Measurements from ENCODE around the gene RNF41.
"Not testable (repeated sequence)": the region's sequence is repeated elsewhere in the genome, so short reads cannot be mapped to it uniquely, and the experiment has no call there.

Gene RNF41

DNA sequence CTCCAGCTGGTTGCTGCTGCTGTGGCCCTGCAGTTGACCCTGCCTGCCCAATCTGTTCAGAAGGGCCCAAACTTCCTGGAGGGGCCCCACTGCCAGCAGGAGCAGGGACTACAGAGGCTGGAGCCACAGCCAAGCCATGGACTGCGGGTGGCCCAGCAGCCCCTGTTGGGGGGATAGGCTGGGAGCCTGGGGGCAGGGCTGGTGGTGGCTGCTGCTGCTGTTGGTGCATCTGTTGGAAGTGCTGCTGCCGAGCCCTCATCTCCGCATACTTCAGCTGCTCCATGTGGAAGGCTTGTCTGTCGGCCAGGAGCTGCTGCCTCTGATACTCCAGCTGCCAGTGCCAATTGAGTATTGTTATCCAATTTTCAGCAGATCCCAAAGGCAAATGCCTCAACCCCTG, 56.4 kb downstream of the RNF41 start:
- no peak for DNase-seq (ENCODE audit: low read depth)

DNA sequence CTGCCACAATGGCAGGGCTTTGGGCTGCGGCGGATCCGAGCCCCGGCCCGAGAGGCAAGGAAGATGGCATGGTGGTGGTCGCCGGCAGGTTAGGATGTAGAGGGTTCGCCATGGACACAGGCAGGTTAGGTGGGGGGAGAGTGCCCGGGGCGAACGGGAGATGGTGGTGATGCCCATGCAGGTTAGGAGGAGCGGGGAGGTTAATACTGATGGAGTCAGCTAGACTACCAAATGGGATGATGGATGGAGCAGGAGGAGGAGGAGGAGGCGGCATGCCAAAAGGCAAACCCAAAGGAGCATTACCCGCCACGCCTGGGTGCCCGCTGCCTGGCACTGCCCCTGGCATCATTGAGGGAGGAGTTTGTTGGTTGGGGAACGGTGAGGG, 57.4 kb downstream of the RNF41 start:
- DNase-seq (ENCODE audit: low read depth) = no peak

DNA sequence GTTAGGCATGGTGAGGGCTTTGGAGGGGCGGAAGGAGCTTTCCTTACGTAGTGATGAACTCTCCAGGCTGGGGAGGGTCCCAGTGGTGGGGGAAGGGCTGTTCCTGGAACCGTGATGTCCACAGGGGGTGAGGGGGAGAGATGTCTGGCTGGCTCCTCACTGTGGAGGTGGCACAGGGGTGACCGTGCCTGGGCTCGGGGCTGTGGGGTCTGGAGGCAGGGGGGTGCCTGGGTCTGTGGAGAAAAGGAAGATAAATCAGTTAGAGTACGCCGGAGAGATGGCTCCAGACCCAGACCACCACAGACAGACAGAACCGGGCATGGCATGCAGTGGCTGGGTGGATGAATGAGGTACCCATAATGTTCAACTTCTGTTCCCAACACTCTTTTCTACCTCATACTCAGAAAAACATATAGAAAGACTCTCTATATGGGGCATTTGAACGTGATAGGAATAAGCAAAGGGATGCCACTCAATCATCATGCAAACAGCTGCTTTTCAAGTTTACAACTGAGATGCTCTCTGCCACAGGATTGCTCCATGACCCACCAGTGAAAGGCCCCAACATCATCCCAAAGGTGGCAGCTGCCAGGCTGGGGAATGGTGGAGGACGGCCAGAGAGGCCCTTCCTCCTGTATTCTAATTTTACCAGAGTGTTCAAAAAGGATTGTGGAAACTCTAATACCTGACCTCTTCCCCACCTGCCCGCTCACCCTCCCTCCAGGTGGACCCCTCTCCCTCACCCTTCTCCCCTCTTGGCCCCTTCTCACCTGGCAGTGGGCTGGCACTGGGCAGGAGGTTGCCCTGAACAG, 58.0 kb downstream of the RNF41 start:
- DNase-seq (ENCODE audit: low read depth) = no peak

DNA sequence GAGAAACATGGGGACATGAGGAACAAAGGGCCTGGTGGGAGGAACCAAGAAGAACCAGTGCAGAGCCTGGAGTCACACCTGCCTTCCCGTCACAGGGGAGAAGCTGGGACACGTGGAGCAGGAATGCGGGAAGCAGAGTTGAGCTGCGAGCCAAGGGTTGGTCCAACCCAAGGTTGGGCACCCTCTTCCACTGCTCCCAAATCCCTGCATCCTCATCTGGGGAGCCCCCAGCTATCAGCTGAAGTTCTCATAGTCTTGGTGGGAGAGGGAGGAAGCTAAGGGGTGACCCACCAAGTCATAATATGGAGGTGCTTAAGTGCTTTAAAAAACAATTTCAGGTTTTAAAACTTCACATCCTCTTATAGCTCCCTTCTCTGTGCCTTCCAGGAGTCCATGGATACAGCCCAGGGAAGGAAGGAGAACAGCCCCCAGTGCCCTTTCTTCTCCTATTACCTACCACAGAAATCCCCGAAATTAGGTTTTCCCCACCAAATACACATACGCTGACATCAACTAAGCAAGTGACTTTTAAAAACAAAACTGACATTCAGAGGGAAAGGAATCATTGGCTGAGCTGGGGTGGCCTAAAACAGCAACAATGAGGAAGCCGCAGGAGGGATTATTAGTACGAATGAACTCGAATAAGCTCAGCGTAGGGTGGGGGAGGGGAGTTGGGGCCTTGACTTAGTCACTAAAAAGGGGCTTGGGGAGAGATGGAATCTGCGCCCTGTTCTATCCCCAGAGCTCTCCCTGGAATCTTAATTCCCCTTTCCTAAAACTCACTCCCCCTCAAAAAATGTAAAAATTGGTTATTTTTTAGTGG, 59.0 kb downstream of the RNF41 start:
- DNase-seq (ENCODE audit: low read depth) = no peak

DNA sequence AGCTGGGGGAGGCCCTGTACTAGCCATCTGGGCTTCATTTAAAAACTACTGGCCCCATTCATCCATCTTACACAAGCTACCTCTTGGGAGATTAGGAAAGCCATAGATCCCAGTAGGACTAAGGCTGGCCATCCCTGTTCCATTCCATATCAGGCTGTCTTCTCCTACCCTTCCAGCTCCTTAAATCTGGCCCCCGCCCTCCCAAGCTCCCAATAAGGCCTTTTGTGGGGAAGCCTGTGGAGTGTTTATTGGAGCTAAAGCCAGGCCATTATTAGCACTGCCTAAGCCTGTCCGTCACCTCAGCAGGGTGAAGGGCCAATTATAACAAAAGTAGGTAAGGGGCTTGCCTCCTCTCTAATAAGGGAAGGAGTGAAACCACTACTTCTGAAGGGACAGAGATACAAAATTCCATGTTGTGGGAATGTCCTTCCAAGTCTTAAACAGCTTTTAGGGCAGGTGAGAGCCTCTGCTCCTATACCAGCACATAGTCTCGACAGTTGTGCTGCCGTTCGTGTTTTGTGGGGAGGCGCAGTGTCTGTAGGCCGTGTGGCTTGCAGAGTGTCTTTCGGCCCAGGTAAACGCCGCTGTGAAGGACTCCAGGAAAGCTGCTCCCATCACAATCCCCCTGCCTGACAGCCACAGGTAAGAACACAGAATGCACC, 59.9 kb downstream of the RNF41 start:
- no peak for DNase-seq (ENCODE audit: low read depth)

DNA sequence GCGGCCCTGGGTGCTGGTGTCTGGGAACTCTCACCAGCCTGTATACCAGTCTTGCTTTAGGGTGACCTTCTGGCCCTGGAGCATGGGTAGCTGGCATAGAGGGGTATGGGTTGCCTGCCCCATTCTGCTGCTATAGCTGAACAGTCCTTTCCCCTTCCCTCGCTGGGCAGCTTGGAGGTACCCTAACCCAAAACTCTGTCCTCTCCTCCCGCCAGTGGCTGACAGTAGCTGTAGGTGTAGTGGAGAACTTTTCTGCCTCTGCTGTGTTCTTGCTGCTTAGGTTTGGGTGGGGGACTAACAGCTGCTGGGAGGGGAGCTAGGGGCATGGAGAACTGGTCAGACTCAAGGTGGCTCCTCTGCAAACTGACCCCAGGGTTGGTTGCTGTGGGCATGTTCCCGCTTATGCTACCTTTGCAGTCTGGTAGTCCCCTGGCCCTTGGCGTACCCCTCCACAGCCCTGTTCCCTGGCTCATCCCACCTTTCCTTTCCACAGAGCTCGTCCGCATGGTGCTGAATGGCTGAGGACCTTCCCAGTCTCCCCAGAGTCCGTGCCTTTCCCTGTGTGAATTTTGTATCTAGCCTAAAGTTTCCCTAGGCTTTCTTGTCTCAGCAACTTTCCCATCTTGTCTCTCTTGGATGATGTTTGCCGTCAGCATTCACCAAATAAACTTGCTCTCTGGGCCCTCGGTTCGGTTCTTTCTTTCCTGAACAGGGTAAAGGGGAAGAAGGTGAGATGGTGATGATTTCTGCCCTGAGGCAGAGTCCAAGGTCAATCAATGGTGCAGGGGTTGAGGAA, 60.6 kb downstream of the RNF41 start:
- no peak for DNase-seq (ENCODE audit: low read depth)

DNA sequence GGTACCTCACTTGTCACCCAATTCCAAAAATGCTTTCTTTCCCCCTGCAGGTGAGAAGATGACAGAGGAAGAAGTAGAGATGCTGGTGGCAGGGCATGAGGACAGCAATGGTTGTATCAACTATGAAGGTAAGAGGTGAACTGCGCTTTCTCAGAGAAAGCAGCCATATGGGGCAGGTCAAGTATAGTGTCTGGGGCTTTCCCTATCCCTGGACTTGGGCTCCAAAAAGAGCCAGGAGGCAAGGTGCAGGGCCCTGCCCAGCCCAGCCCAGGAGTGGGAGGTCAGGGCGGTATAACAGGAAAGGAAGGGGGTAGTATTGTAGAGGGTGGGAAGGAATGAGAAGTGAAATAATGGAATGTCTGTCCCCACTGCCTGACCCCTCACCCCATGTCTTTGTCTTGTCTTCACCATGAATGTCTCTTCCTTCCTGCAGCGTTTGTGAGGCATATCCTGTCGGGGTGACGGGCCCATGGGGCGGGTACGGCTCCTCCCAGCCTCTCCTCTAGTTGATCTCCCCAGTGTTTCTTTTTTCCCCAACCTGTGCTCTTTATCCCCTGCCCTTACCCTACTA, 61.4 kb downstream of the RNF41 start:
- no peak for DNase-seq (ENCODE audit: low read depth)

DNA sequence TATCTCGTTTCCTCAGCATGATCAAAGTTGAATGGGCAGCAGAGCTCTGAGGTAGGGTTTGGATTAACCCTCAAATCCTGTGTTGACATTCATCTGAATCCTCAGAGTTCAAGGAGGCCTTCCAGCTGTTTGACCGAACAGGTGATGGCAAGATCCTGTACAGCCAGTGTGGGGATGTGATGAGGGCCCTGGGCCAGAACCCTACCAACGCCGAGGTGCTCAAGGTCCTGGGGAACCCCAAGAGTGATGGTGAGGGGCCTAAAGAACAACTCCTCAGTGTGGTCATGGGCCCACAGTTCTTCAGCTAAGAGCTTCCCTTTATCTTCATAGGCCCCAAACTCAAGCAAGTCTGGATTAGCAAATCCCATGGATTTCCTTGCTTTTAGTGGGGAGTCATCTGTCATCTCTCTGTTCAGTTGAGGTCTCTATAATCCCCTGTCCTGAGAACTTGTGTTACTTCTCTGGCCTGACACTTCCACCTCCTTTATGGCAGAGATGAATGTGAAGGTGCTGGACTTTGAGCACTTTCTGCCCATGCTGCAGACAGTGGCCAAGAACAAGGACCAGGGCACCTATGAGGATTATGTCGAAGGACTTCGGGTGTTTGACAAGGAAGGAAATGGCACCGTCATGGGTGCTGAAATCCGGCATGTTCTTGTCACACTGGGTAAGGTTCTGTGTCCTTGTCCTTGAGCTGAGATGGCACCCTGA, 62.1 kb downstream of the RNF41 start:
- no peak for DNase-seq (ENCODE audit: low read depth)

DNA sequence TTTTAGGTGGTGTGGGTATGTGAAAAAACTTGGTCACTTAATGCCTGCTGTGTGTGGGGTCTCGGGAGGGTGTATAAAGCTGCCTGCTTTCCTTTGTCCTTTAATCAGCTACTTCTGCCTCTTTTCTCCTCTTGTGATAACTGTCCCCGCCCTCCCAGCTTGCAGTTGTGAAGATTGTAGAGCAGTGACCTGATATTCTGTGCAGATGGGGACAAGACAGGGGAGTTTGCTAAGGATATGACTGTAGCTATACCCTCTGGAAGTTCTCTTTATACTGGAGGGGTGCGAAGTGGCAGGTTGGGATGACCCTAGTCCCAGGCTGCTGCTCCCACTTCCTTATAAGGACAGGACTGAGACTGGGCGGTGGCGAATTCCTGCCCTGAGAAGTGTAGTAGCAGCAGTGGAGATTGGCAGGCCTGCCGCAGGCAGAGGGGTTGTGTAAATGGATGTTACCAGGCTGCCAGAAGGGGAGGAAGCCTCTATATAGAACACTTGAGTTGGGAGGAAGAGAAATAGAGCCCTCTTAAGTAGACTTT, 62.7 kb downstream of the RNF41 start:
- DNase-seq (ENCODE audit: low read depth) = peak; percentile 48

DNA sequence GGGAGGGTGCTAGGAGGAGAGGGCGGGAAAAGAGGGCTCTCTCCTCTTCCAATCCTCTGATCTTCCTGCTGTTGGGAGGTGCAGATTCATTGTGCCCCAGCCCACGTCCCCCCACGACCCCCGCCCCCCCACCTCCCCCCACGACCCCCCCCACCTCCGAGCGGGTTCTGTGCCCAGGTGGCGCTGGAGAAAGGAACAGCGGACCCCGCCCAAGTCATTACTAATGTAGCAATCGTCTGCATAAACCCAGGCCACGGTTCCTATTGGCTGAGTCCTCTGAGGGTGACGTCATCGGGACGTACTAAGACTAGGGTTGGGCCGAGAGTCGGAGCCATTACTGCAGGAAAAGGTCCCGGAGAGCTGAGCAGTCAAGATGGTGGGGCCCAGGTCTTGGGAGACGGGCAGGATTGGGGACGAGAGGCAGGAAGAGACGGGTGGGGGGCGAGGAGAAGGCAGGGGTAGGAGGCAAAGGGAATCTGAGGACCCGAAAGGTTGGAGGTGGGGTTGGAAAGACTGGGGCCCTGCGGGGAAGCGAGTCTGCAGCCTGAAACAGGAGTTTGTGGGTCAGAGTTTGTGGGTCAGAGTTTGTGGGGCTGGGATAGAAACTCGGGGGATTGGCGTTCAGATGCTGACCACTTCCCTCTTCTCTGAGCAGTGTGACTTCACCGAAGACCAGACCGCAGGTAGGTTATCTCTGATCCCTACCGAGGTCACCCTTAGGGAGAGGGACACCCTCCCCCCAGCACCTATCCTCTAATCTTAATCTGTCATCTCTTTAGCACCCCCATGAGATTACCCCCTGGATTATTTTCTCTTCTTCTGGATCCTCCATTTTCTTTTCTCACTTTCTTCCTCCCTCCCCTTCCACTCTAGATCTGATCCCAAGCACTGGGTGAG, 63.4 kb downstream of the RNF41 start, which contains the start of gene MYL6:
TSS of gene MYL6 (plus strand) at position 331 of the 897 bp plus-strand sequence. CDS start at position 374, 43 bp downstream.
- DNase-seq (ENCODE audit: low read depth) = peak; percentile 97

DNA sequence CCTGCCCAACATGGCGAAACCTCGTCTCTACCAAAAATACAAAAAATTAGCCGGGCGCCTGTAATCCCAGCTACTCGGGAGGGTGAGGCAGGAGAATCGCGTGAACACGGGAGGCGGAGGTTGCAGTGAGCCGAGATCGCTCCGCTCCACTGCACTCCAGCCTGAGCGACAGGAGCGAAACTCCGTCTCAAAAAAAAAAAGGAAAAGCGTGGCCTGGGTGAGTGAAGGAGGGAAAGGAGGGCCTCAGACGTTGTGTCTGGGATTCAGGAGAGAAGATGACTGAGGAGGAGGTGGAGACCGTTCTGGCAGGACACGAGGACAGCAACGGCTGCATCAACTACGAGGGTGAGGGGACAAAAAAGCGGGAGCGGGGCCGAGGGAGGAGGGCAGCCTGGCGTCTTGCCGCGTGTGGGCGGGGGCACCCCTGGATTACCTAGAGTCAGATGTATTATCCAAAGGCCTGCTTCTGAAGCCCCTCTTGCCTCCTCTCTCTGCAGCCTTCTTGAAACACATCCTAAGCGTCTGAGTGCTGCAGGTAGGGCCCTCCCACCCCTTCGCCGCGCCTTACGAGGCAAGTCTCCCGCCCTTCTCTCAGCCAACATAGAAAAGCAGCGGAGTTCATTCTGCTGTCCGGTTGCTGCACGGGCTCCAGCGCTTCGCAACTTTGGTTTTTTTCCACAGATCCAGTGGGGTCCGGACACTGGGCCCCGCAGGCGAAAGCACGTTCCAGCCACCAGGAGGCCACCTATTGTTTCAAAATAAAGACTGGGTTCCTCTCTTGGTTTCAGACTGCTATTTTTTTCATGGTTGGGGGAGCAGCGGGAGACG, 64.3 kb downstream of the RNF41 start:
- peak; percentile 59 for DNase-seq (ENCODE audit: low read depth)

DNA sequence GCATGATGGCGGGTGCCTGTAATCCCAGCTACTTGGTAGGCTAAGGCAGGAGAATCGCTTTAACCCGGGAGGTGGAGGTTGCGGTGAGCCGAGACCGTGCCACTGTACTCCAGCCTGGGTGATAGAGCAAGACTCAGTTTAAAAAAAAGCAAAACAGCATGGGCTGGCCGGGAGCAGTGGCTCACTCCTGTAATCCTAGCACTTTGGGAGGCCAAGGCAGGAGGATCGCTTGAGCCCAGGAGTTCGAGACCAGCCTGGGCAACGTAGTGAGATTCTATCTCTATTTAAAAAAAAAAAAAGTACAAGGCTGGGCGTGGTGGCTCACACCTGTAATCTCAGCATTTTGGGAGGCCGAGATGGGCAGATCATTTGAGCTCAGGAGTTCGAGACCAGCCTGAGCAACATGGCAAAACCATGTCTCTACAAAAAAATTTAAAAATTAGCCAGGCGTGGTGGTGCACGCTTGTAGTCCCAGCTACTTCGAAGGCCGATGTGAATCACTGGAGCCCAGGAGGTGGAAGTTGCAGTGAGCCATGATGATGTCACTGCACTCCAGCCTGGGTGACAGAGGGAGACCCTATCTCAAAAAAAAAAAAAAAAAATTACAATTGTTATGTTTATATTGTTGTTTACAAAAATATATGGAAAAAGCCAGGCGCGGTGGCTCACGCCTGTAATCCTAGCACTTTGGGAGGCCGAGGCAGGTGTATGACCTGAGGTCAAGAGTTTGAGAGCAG, 65.1 kb downstream of the RNF41 start:
- not testable (repeated sequence) for DNase-seq (ENCODE audit: low read depth)

DNA sequence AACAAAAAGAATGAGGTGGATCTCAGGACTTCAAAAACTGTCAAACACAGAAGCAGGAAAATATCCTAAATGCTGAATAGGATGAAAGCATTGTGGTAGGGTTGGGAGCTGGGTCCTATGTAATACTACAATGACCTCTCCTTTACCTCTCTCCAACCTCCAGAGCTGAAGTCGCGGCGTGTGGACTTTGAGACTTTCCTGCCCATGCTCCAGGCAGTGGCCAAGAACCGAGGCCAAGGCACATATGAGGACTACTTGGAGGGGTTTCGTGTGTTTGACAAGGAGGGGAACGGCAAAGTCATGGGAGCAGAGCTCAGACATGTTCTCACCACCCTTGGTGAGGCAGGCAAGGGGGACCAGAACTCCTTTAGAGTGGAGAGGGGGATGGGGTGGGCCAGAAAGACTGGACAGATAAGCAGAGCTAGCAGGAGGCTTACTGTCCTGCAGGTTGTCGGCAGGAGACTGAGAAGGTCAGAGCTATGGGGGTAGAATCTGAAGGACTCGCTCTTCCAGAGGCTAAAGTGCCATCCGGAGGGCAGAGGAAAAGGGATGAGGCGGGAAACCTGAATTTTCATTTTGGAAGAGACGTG, 66.4 kb downstream of the RNF41 start:
- no peak for DNase-seq (ENCODE audit: low read depth)

DNA sequence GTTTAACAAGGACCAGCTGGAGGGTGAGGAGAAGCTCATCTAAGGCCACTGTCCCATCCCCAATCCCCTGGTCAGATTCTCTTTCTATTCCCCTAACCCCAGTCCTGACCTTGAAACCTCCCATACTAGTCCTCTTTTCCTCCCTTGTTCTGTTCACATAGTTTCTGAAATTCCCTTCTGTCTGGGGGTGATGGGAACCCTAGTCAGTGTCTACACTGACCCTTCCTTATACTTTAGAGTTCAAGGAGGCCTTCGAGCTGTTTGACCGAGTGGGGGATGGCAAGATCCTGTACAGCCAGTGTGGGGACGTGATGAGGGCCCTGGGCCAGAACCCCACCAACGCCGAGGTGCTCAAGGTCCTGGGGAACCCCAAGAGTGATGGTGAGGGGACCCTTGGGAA, 66.9 kb downstream of the RNF41 start:
- no peak for DNase-seq (ENCODE audit: low read depth)

DNA sequence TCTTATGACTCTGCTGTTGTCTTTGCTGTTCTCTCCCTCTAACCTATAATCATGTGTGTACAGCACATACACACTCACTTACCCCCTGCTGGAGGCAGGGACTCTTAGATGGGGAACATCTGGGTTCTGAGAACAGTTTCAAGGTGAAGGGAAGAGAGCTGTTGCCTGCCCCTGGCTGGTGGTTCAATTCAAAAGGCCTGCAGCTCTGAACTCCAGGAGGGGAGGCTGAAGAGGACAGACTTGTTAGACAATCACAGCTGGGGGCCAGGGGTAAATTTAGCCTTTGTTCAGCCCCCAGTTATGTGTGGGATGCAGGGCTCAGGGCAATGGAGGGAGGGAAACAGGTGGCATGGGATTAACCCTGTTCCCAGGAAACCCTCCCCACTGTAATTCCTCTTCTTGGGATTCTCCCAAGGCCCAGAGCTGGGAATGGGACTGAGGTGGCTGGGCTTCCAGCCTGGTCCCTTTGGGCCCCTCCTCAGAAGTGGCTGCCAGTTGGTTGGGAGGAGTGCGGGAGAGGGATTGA, 67.4 kb downstream of the RNF41 start:
- DNase-seq (ENCODE audit: low read depth) = no peak

DNA sequence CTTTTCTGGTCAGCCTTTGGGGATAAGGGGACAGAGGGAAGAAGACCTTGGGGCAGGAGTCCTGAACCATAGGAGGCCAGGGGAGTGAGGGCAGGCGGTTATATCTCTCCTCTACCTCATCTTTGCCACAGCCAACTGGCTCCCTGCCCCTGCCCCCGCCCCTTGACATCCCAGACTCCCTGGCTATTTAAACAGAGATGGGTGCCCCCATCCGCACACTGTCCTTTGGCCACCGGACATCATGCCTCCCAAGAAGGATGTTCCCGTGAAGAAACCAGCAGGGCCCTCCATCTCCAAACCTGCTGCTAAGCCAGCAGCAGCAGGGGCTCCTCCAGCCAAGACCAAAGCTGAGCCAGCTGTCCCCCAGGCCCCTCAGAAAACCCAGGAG, 68.0 kb downstream of the RNF41 start:
- no peak for DNase-seq (ENCODE audit: low read depth)

All from stromal cell of bone marrow (primary cell).